OCI-LY7 (cell line): ENCODE results near the gene CACNA2D2. TPM values are rescaled to one million over a fixed set of nuclear protein-coding genes. Genes with fewer than 3 reads are reported as not detected.

Experiments used
- BruUV-seq: library from RNA; stranded (reverse); fragments of 400-500 nt; replicated peaks from 2 replicates; lab custom pipeline; 2021; lab: Mats Ljungman, UMichigan
- CTCF ChIA-PET: fragments of 300-600 bp; sonication (Branson Sonifier 250); formaldehyde crosslinking; loops from one replicate; lab custom pipeline; 2022; ENCODE audit warnings: antibody characterized with exemption; ENCODE audit not compliant: unreplicated experiment; lab: Charles Lee
- POLR2A ChIA-PET: fragments of 300-600 bp; sonication (Branson Sonifier 250); formaldehyde crosslinking; loops from one replicate; lab custom pipeline; 2022; ENCODE audit warnings: antibody characterized with exemption; lab: Charles Lee
- DNase-seq: peaks from one replicate; pipeline ENCODE4 v3.0.0-alpha.2; 2015; ENCODE audit warnings: low spot score
- H2AFZ ChIP-seq: fragments of 200-600 bp; sonication (generic), shearing (Covaris generic); 2 replicates; pipeline ENCODE4 v1.6.1; 2014; ENCODE audit warnings: mild to moderate bottlenecking, antibody characterized with exemption, low read length, moderate library complexity
- H3K27ac ChIP-seq: fragments of 200-600 bp; sonication (generic); 2 replicates; pipeline ENCODE4 v1.5.1; 2014; ENCODE audit warnings: mixed run types, low read depth, mild to moderate bottlenecking, moderate library complexity, low read length, inconsistent platforms; ENCODE audit not compliant: poor library complexity, severe bottlenecking
- H3K36me3 ChIP-seq: fragments of 200-600 bp; sonication (generic); 2 replicates; pipeline ENCODE4 v1.6.1; 2014; ENCODE audit warnings: mild to moderate bottlenecking, antibody characterized with exemption, low read length, moderate library complexity, mixed read lengths; ENCODE audit not compliant: insufficient read depth
- H3K4me1 ChIP-seq: fragments of 200-600 bp; sonication (generic); 2 replicates; pipeline ENCODE4 v1.5.1; 2014; ENCODE audit warnings: mild to moderate bottlenecking, low read length; ENCODE audit not compliant: insufficient read depth, poor library complexity, severe bottlenecking
- H3K4me2 ChIP-seq: fragments of 200-600 bp; sonication (generic); 2 replicates; pipeline ENCODE4 v1.6.1; 2014; ENCODE audit warnings: mild to moderate bottlenecking, low read length
- H3K4me3 ChIP-seq: fragments of 200-600 bp; sonication (generic); 2 replicates; pipeline ENCODE4 v1.5.1; 2014; ENCODE audit warnings: mild to moderate bottlenecking, low read depth, low read length; ENCODE audit not compliant: poor library complexity, severe bottlenecking
- H3K79me2 ChIP-seq: fragments of 200-600 bp; sonication (generic); 2 replicates; pipeline ENCODE4 v1.6.1; 2016; ENCODE audit warnings: low read depth, mild to moderate bottlenecking, low read length, moderate library complexity, mixed read lengths; ENCODE audit not compliant: insufficient read depth
- H3K9me2 ChIP-seq: fragments of 200-600 bp; sonication (generic); 2 replicates; pipeline ENCODE4 v1.6.1; 2016; ENCODE audit warnings: mild to moderate bottlenecking, low read length, mixed read lengths; ENCODE audit not compliant: insufficient read depth
- H3K9me3 ChIP-seq: fragments of 200-600 bp; sonication (generic); 2 replicates; pipeline ENCODE4 v1.6.1; 2014; ENCODE audit warnings: mild to moderate bottlenecking, mixed run types, low read length, mixed read lengths
- H4K20me1 ChIP-seq: fragments of 200-600 bp; sonication (generic); 2 replicates; pipeline ENCODE4 v1.6.1; 2014; ENCODE audit warnings: mild to moderate bottlenecking, antibody characterized with exemption, low read length, moderate library complexity, mixed read lengths; ENCODE audit not compliant: insufficient read depth
- EZH2phosphoT487 ChIP-seq: fragments of 200-600 bp; sonication (generic); IDR thresholded peaks from 2 replicates; pipeline ENCODE4 v1.6.1; 2018; ENCODE audit warnings: low read depth, borderline replicate concordance, mild to moderate bottlenecking, mixed run types, antibody characterized with exemption, low read length, moderate library complexity, mixed read lengths
- intact Hi-C: fragments of 100-400 bp; cut with micrococcal nuclease; formaldehyde crosslinking; loops from one replicate; pipeline ENCODE4 v1.10.0; 2022; ENCODE audit not compliant: unreplicated experiment
- total RNA-seq, 2 experiments: library from RNA; depleted of rRNA in 1 of 2; stranded (reverse); fragments of >200 nt in 1 of 2; shearing (Covaris generic) in 1 of 2; gene quantifications; 2 replicates each; pipeline ENCODE4 v1.2.3, GENCODE V29; 2014 to 2022
- TF ChIP-seq, protein P1 (sequence below): fragments of 200-600 bp; sonication (generic); conservative IDR thresholded peaks from 2 replicates; pipeline ENCODE4 v1.5.1; 2014; ENCODE audit warnings: mild to moderate bottlenecking, antibody characterized with exemption, low read length, moderate library complexity, mixed read lengths

CACNA2D2 gene
- total RNA-seq, 2 experiments from 2014 or later, result 0.09 to 0.21 TPM

DNA sequence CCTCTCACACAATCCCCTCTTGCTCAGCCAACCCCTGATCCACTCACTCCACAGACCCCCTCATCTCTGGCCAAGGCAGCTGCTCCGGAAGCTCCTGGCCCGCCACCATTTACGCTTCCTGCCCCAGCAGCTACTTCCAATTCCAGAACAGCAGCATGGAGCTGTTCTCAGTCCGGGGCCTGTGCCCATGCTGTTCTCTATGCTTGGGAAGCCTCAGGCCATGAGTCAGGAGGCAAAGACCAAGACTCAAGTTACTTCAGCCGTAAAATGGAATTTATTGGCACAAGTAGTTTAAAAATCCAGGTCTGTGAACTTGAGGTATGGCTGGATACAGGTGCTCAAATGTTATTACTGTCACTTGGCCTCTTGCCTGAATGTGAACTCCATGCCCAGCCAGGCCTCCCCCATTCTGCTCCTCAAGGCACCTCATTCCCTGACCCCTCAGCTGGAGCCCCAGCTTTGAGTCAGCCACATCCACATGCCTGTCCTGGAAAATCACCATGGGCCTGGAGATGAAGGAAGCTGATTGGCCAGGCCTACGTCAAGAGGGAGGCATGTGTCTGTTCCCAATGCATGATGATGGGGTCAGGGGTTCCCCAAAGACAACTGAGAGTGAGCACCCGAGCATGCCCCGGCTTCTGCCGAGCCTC is 31.4 kb upstream of the CACNA2D2 start:
- BruUV-seq, result no TSS peak
- H3K27ac ChIP-seq, result no peak overlapping the region
- DNase-seq, result no peak
- POLR2A ChIA-PET, result no interaction called here
- CTCF ChIA-PET, result no interaction called here
- H3K36me3 ChIP-seq, result no peaks in the 10 kb centered on the region
- no peak overlapping the region for H3K4me3 ChIP-seq
- H3K4me1 ChIP-seq, result no peaks in the 10 kb centered on the region
- H3K9me2 ChIP-seq, result no peaks in the 10 kb centered on the region
- H2AFZ ChIP-seq, result no peak overlapping the region
- no peaks in the 10 kb centered on the region for H3K79me2 ChIP-seq
- no peak overlapping the region for H3K4me2 ChIP-seq
- no peaks in the 10 kb centered on the region for H3K9me3 ChIP-seq
- TF ChIP-seq, protein P1, sequence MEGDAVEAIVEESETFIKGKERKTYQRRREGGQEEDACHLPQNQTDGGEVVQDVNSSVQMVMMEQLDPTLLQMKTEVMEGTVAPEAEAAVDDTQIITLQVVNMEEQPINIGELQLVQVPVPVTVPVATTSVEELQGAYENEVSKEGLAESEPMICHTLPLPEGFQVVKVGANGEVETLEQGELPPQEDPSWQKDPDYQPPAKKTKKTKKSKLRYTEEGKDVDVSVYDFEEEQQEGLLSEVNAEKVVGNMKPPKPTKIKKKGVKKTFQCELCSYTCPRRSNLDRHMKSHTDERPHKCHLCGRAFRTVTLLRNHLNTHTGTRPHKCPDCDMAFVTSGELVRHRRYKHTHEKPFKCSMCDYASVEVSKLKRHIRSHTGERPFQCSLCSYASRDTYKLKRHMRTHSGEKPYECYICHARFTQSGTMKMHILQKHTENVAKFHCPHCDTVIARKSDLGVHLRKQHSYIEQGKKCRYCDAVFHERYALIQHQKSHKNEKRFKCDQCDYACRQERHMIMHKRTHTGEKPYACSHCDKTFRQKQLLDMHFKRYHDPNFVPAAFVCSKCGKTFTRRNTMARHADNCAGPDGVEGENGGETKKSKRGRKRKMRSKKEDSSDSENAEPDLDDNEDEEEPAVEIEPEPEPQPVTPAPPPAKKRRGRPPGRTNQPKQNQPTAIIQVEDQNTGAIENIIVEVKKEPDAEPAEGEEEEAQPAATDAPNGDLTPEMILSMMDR, result no peak
- TF ChIP-seq EZH2phosphoT487, result no peak
- no peaks in the 10 kb centered on the region for H4K20me1 ChIP-seq
- intact Hi-C loops, result no loop called here

DNA sequence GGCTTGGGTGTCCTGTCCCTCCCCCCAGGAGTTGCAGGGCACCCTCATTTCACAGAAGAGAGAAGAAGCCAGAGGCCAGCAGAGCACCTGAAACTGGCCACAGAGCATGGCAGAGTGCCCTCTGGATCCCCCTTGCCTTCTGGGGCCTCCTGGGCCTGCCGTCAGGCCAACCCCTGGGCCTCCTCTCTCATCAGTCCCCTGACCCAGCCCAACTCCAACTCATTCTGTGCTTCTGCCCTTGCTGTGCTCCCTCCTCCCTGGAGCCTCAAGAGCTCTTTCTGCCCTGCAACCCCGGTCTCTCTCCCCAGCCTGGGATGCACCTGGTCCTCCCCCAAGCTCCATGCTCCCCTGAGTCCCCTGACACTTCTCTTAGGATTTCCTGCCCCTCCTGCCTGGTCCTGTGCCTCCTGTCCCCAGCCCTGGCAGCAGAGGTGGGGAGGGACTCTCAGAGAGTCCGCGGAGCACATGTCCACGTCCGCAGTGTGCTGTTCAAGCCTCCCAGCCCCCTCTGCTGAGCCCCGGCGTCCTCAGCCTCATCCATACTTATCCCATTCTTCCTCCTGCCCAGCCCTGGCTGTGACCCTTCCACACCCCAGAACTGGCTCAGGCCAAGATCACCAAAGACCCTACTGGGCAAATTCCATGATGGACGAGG is 30.5 kb upstream of the CACNA2D2 start:
- intact Hi-C loops, result no loop called here
- DNase-seq, result no peak
- Histone ChIP-seq H3K9me3 (no peaks in the 10 kb centered on the region), H3K4me1 (no peaks in the 10 kb centered on the region), H3K4me3 (no peak overlapping the region), H3K36me3 (no peaks in the 10 kb centered on the region), H3K79me2 (no peaks in the 10 kb centered on the region), H4K20me1 (no peaks in the 10 kb centered on the region), H2AFZ (no peak overlapping the region), H3K9me2 (no peaks in the 10 kb centered on the region), H3K27ac (no peak overlapping the region), H3K4me2 (no peak overlapping the region)
- TF ChIP-seq, protein P1, result no peak
- no peak for TF ChIP-seq EZH2phosphoT487
- no TSS peak for BruUV-seq
- CTCF ChIA-PET, result no interaction called here
- POLR2A ChIA-PET, result no interaction called here

DNA sequence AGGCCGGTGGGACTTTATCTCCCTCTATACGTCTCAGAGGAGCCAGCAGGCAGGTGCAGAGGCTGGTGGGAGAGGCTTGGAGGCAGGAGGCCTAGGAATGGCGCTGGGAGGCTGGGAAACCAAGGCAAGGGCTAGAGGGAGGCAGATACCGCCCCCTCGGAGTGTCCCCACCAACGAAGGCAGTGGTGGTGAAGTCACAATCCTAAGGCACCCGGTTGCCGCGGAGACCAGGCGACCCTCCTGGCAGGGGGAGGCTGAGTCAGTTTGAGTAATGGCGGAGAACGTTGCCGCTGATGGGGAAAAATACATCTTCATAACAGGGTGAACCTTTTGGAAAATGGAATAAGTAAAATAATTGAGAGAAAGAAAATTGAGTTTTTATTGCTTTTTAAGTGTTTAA is 29.9 kb upstream of the CACNA2D2 start:
- no peak overlapping the region for H2AFZ ChIP-seq

More for the DNA sequence above, 29.9 kb upstream of the CACNA2D2 start:
- H3K36me3 ChIP-seq, result no peaks in the 10 kb centered on the region
- no peaks in the 10 kb centered on the region for H3K79me2 ChIP-seq
- H3K4me2 ChIP-seq, result no peak overlapping the region
- TF ChIP-seq, protein P1, result no peak
- TF ChIP-seq EZH2phosphoT487, result no peak
- no peak overlapping the region for H3K4me3 ChIP-seq
- H3K9me3 ChIP-seq, result no peaks in the 10 kb centered on the region
- ChIA-PET CTCF (no interaction called here), POLR2A (no interaction called here)
- no TSS peak for BruUV-seq
- H4K20me1 ChIP-seq, result no peaks in the 10 kb centered on the region
- intact Hi-C loops, result no loop called here
- no peak overlapping the region for H3K27ac ChIP-seq
- DNase-seq, result no peak
- H3K9me2 ChIP-seq, result no peaks in the 10 kb centered on the region
- no peaks in the 10 kb centered on the region for H3K4me1 ChIP-seq
